Osteoblast (primary cell): ENCODE data around the gene CENPF. TPM values are rescaled to one million over a fixed set of nuclear protein-coding genes. Genes with fewer than 3 reads are reported as not detected.
A peak's percentile ranks its signal among the peaks of the same experiment; 100 is the strongest.

Experiments
- DNase-seq: peaks from one replicate; pipeline ENCODE4 v3.0.0; 2011; ENCODE audit warnings: low spot score, mixed read lengths; ENCODE audit not compliant: insufficient read length; ENCODE audit errors: missing footprints
- H2AFZ ChIP-seq: 2 replicates; pipeline ENCODE4 v1.6.0; 2011; ENCODE audit warnings: mild to moderate bottlenecking, low read length
- H3K27ac ChIP-seq: 2 replicates; pipeline ENCODE4 v1.5.1; 2011; ENCODE audit warnings: mild to moderate bottlenecking, low read depth, low read length, moderate library complexity
- H3K27me3 ChIP-seq: 2 replicates; pipeline ENCODE4 v1.6.0; 2012; ENCODE audit warnings: mild to moderate bottlenecking, control low read depth, inconsistent platforms, low read length, moderate library complexity; ENCODE audit not compliant: insufficient read depth
- H3K36me3 ChIP-seq: 2 replicates; pipeline ENCODE4 v1.5.1; 2011; ENCODE audit warnings: mild to moderate bottlenecking, low read length, control low read depth, moderate library complexity; ENCODE audit not compliant: insufficient read depth
- H3K4me1 ChIP-seq: 2 replicates; pipeline ENCODE4 v1.5.1; 2011; ENCODE audit warnings: mild to moderate bottlenecking, low read length, control low read depth, moderate library complexity; ENCODE audit not compliant: insufficient read depth
- H3K4me2 ChIP-seq: 2 replicates; pipeline ENCODE4 v1.6.0; 2011; ENCODE audit warnings: mild to moderate bottlenecking, low read length; ENCODE audit not compliant: insufficient read depth
- H3K4me3 ChIP-seq: fragments of 200-600 bp; sonication (generic); 3 replicates; pipeline ENCODE4 v1.5.1; 2012; ENCODE audit warnings: mild to moderate bottlenecking, low read length, inconsistent platforms; ENCODE audit not compliant: insufficient read depth
- H3K79me2 ChIP-seq: 2 replicates; pipeline ENCODE4 v1.6.0; 2012; ENCODE audit warnings: mild to moderate bottlenecking, low read length, control low read depth, inconsistent platforms; ENCODE audit not compliant: insufficient read depth
- H3K9me3 ChIP-seq: 2 replicates; pipeline ENCODE4 v1.5.1; 2011; ENCODE audit warnings: low read depth, low read length, control low read depth
- H4K20me1 ChIP-seq: 2 replicates; pipeline ENCODE4 v1.6.0; 2012; ENCODE audit warnings: mild to moderate bottlenecking, low read length, control low read depth; ENCODE audit not compliant: insufficient read depth
- total RNA-seq: library from RNA; depleted of rRNA; stranded (reverse); fragments of >200 nt; gene quantifications from 2 replicates; pipeline ENCODE4 v1.2.3, GENCODE V29; 2012
- TF ChIP-seq, protein P1 (sequence below): IDR thresholded peaks from 2 replicates; pipeline ENCODE4 v1.5.1; 2011; ENCODE audit warnings: mild to moderate bottlenecking, low read depth, low read length, moderate library complexity; ENCODE audit errors: extremely low read depth

CENPF gene
- total RNA-seq, 1 donor, result 8.3 TPM

GRCh38 chr1:214635506-214635905, 32.5 kb downstream of the CENPF start:
- no peaks in the 10 kb centered on the region for H3K27me3 ChIP-seq
- peaks cover 13% of the 10 kb centered on the region for H3K4me1 ChIP-seq
- H3K4me3 ChIP-seq, result no peak overlapping the region
- no peaks in the 10 kb centered on the region for H3K9me3 ChIP-seq
- no peak overlapping the region for H2AFZ ChIP-seq
- no peaks in the 10 kb centered on the region for H4K20me1 ChIP-seq
- peaks cover 12% of the 10 kb centered on the region for H3K79me2 ChIP-seq
- TF ChIP-seq, protein P1, sequence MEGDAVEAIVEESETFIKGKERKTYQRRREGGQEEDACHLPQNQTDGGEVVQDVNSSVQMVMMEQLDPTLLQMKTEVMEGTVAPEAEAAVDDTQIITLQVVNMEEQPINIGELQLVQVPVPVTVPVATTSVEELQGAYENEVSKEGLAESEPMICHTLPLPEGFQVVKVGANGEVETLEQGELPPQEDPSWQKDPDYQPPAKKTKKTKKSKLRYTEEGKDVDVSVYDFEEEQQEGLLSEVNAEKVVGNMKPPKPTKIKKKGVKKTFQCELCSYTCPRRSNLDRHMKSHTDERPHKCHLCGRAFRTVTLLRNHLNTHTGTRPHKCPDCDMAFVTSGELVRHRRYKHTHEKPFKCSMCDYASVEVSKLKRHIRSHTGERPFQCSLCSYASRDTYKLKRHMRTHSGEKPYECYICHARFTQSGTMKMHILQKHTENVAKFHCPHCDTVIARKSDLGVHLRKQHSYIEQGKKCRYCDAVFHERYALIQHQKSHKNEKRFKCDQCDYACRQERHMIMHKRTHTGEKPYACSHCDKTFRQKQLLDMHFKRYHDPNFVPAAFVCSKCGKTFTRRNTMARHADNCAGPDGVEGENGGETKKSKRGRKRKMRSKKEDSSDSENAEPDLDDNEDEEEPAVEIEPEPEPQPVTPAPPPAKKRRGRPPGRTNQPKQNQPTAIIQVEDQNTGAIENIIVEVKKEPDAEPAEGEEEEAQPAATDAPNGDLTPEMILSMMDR, result no peak
- H3K36me3 ChIP-seq, result peaks cover 38% of the 10 kb centered on the region
- H3K27ac ChIP-seq, result no peak overlapping the region
- DNase-seq, result no peak
- no peak overlapping the region for H3K4me2 ChIP-seq

DNA sequence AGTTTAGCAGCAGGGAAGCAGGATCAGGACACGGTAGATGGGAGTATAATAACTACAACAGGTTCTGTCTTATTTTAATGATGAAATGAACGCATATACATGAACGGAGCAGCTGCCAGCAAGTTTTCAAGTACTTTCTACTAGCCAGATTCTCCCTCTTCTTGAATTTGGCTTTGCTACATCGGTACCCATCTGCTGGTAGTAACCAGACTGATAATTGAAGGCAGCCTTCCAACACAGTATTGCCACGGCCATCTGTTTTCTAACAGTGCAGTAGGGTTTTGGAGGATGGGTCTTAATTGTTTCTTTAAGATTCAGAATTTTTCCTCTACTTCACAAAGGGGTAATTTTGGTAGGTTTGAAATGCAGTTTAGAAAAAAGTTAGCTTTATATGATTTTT, 33.4 kb downstream of the CENPF start:
- Histone ChIP-seq H3K27me3 (no peaks in the 10 kb centered on the region), H2AFZ (peak overlapping the region; percentile 76), H3K36me3 (peaks cover 30% of the 10 kb centered on the region), H4K20me1 (no peaks in the 10 kb centered on the region), H3K4me1 (peaks cover 13% of the 10 kb centered on the region), H3K4me3 (no peak overlapping the region), H3K9me3 (no peaks in the 10 kb centered on the region), H3K4me2 (no peak overlapping the region), H3K79me2 (peaks cover 12% of the 10 kb centered on the region), H3K27ac (no peak overlapping the region)
- TF ChIP-seq, protein P1, result no peak
- DNase-seq, result no peak

GRCh38 chr1:214637125-214637524, 34.1 kb downstream of the CENPF start:
- H3K4me1 ChIP-seq, result peaks cover 13% of the 10 kb centered on the region
- H3K9me3 ChIP-seq, result no peaks in the 10 kb centered on the region
- TF ChIP-seq, protein P1, result no peak
- H3K79me2 ChIP-seq, result peaks cover 12% of the 10 kb centered on the region
- H2AFZ ChIP-seq, result peak overlapping the region; percentile 76
- H4K20me1 ChIP-seq, result no peaks in the 10 kb centered on the region
- H3K4me2 ChIP-seq, result peak overlapping the region; percentile 41
- H3K27me3 ChIP-seq, result no peaks in the 10 kb centered on the region
- no peak overlapping the region for H3K4me3 ChIP-seq
- H3K27ac ChIP-seq, result no peak overlapping the region
- H3K36me3 ChIP-seq, result peaks cover 28% of the 10 kb centered on the region
- DNase-seq, result no peak

DNA sequence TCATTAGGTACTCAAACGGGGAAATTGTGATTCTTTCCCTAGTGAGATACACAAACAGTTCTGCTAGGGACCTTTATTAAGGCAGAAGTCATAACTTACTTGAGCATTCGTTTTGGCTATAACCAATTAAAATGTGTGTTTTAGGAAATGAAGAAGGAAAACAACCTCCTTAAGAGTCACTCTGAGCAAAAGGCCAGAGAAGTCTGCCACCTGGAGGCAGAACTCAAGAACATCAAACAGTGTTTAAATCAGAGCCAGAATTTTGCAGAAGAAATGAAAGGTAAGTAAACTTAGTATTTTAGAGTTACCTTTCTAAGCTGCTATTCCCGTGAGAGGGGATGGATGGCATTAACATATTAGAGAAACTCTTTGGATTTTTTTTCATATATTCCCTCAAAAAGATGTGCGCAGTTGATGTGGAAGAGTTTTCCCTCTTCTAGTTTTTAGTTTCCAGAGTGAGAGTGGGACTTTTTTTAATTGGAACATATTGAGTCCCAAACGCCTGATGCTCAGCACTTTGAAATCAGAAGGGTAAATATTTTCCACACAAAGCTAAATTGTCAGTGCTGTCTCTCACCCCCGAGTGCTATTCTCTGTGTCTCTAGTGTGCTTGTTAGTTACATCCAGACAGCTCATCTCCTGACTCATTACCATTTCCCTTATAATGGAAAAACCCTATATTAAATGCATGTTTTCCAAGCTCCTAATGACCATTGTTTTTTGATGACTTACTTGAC, 34.9 kb downstream of the CENPF start:
- Histone ChIP-seq H3K9me3 (no peaks in the 10 kb centered on the region), H3K36me3 (peaks cover 24% of the 10 kb centered on the region), H2AFZ (peak overlapping the region; percentile 84), H3K79me2 (peaks cover 12% of the 10 kb centered on the region), H3K27me3 (no peaks in the 10 kb centered on the region), H4K20me1 (no peaks in the 10 kb centered on the region), H3K4me2 (peak overlapping the region; percentile 41), H3K27ac (no peak overlapping the region), H3K4me3 (no peak overlapping the region), H3K4me1 (peaks cover 13% of the 10 kb centered on the region)
- DNase-seq, result no peak
- TF ChIP-seq, protein P1, result peak; percentile 78
